Neuronal stem cell (in vitro differentiated cells): ENCODE data around the gene P3H4.
A peak's percentile ranks its signal among the peaks of the same experiment; 100 is the strongest.

Experiments used
- DNase-seq: peaks from one replicate; pipeline ENCODE4 v3.0.0-alpha.2; 2013; ENCODE audit warnings: low spot score
- H2AFZ ChIP-seq: one replicate; pipeline ENCODE4 v1.6.1; 2013; ENCODE audit warnings: mild to moderate bottlenecking, low read length, inconsistent platforms
- H2AK5ac ChIP-seq: 2 replicates; pipeline ENCODE4 v1.6.1; 2013; ENCODE audit warnings: low read depth, mild to moderate bottlenecking, inconsistent platforms, low read length, moderate library complexity, mixed read lengths
- H2BK120ac ChIP-seq: 2 replicates; pipeline ENCODE4 v1.6.1; 2013; ENCODE audit warnings: low read depth, mild to moderate bottlenecking, inconsistent platforms, low read length, moderate library complexity, mixed read lengths
- H2BK12ac ChIP-seq: one replicate; pipeline ENCODE4 v1.6.1; 2013; ENCODE audit warnings: low read length, inconsistent platforms
- H2BK15ac ChIP-seq: 2 replicates; pipeline ENCODE4 v1.6.1; 2013; ENCODE audit warnings: mild to moderate bottlenecking, low read length, inconsistent platforms, mixed read lengths
- H2BK5ac ChIP-seq: one replicate; pipeline ENCODE4 v1.6.1; 2013; ENCODE audit warnings: inconsistent platforms, mild to moderate bottlenecking, low read length, moderate library complexity
- H3K14ac ChIP-seq: one replicate; pipeline ENCODE4 v1.6.1; 2013; ENCODE audit warnings: low read length, inconsistent platforms
- H3K18ac ChIP-seq: 2 replicates; pipeline ENCODE4 v1.6.1; 2013; ENCODE audit warnings: low read length, inconsistent platforms
- H3K23ac ChIP-seq: 2 replicates; pipeline ENCODE4 v1.6.1; 2013; ENCODE audit warnings: low read depth, mild to moderate bottlenecking, mixed read lengths, low read length, inconsistent platforms; ENCODE audit not compliant: poor library complexity
- H3K27ac ChIP-seq: replicated peaks from 3 replicates; pipeline ENCODE4 v1.5.1; 2013; ENCODE audit warnings: low read length, inconsistent platforms
- H3K27me3 ChIP-seq, 3 experiments: 2 replicates each; pipeline ENCODE4 v1.6.1; 2013; ENCODE audit warnings: low read length in 3 of 3, mild to moderate bottlenecking in 2 of 3, inconsistent platforms in 1 of 3, low read depth in 1 of 3, mixed read lengths in 1 of 3, moderate library complexity in 1 of 3; ENCODE audit not compliant: control insufficient read depth in 3 of 3, insufficient read depth in 3 of 3
- H3K36me3 ChIP-seq, 2 donors: replicated peaks in 1 of 2; 2 replicates each; pipeline ENCODE4 v1.6.1; 2013; ENCODE audit warnings: low read length in 2 of 2; ENCODE audit not compliant: control insufficient read depth in 2 of 2, insufficient read depth in 2 of 2
- H3K4ac ChIP-seq: 2 replicates; pipeline ENCODE4 v1.6.1; 2013; ENCODE audit warnings: inconsistent platforms, mild to moderate bottlenecking, low read length, moderate library complexity
- H3K4me1 ChIP-seq, 2 donors: 1 replicate in 1 of 2; 2 replicates in 1 of 2; pipeline ENCODE4 v1.6.1; 2013; ENCODE audit warnings: low read length in 2 of 2, low read depth in 1 of 2; ENCODE audit not compliant: control insufficient read depth in 2 of 2, insufficient read depth in 1 of 2
- H3K4me2 ChIP-seq: one replicate; pipeline ENCODE4 v1.6.1; 2013; ENCODE audit warnings: mild to moderate bottlenecking, low read length, inconsistent platforms; ENCODE audit not compliant: insufficient read depth, poor library complexity, severe bottlenecking
- H3K4me3 ChIP-seq, 2 donors: 2 replicates each; pipeline ENCODE4 v1.5.1; 2013; ENCODE audit warnings: low read length in 2 of 2, mild to moderate bottlenecking in 2 of 2, inconsistent platforms in 1 of 2, moderate library complexity in 1 of 2
- H3K79me1 ChIP-seq: one replicate; pipeline ENCODE4 v1.6.1; 2013; ENCODE audit warnings: low read depth, mild to moderate bottlenecking, inconsistent platforms, low read length, moderate library complexity
- H3K9ac ChIP-seq: one replicate; pipeline ENCODE4 v1.6.1; 2013; ENCODE audit warnings: mild to moderate bottlenecking, low read depth, low read length, inconsistent platforms; ENCODE audit not compliant: poor library complexity
- H3K9me3 ChIP-seq, 2 donors: replicated peaks in 1 of 2; 2 replicates each; pipeline versions ENCODE3 to v1.6.1; 2013; ENCODE audit warnings: low read length in 2 of 2, mild to moderate bottlenecking in 2 of 2, inconsistent platforms in 1 of 2, low read depth in 1 of 2, mixed read lengths in 1 of 2, moderate library complexity in 1 of 2; ENCODE audit not compliant: control insufficient read depth in 2 of 2, insufficient read depth in 1 of 2
- H4K8ac ChIP-seq: one replicate; pipeline ENCODE4 v1.6.1; 2013; ENCODE audit warnings: low read depth, mild to moderate bottlenecking, inconsistent platforms, low read length, moderate library complexity
- H4K91ac ChIP-seq: one replicate; pipeline ENCODE4 v1.6.1; 2013; ENCODE audit warnings: low read length, low read depth, mild to moderate bottlenecking, inconsistent platforms; ENCODE audit not compliant: poor library complexity
- WGBS, 2 donors: extraction: QIAGEN DNeasy Blood & Tissue Kit; methylation state at CpG; one replicate each; pipeline ENCODE4 v1.1.7; 2013; ENCODE audit warnings: missing lambda C conversion rate in 2 of 2, mixed read lengths in 1 of 2; ENCODE audit not compliant: insufficient read length in 2 of 2, insufficient replicate concordance in 1 of 2; ENCODE audit errors: extremely low coverage in 2 of 2; 5-methylcytosine and 5-hydroxymethylcytosine counted together

The P3H4 gene

DNA sequence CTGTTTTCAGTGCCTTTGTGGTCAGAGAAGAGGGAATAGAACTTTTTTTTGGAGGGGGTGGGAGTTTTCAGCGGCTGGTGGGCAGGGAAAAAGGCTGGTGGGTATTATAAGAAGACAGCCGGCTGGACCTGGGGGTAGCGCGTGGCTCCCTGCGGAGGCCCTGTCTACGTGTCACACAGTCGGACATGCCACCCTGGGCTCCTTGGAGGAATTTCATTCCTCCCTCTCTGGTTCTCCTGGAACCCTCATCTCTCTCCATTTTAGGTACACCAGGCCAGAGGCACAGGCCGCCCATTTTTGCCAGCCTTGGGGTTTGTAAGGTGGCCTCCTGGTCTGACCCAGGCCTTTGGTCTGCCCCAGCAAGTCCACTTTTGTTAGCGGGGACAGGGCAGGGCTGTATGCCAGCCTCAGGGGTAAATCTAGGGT is 2.0 kb upstream of the P3H4 start:
- no peak for DNase-seq
- Histone ChIP-seq H4K8ac (no peak overlapping the region), H2BK120ac (no peak overlapping the region), H3K4me3 (peak overlapping the region; percentile 59 to 90), H2AK5ac (peak overlapping the region; percentile 76), H3K27ac (peak overlapping the region; percentile 89), H3K79me1 (peaks cover 23% of the 10 kb centered on the region), H3K9ac (peak overlapping the region; percentile 81), H4K91ac (no peak overlapping the region), H3K36me3 (peaks cover 19 to 41% of the 10 kb centered on the region in 2 donors), H2BK15ac (peak overlapping the region; percentile 8), H3K18ac (no peak overlapping the region), H3K4me2 (peak overlapping the region; percentile 99), H3K4ac (no peak overlapping the region), H3K9me3 (peaks cover 4 to 6% of the 10 kb centered on the region in 2 donors), H2AFZ (peak overlapping the region; percentile 88), H2BK5ac (peak overlapping the region; percentile 76), H3K4me1 (peaks cover 12 to 18% of the 10 kb centered on the region in 2 donors), H2BK12ac (no peak overlapping the region), H3K14ac (no peak overlapping the region), H3K27me3 (peaks cover 0 to 2% (median 0%) of the 10 kb centered on the region in 3 experiments), H3K23ac (no peak overlapping the region)
- WGBS, 2 donors = no CpG with 5 or more reads among the region's 9 CpGs

- peaks cover 4% of the 10 kb centered on the region in 2 donors for H3K9me3 ChIP-seq
- peak overlapping the region; percentile 90 for H3K9ac ChIP-seq
- no peak overlapping the region for H3K14ac ChIP-seq
- H4K91ac ChIP-seq = no peak overlapping the region
- peak overlapping the region; percentile 97 for H3K18ac ChIP-seq
- no CpG with 5 or more reads among the region's 12 CpGs for WGBS, 2 donors
- H2BK15ac ChIP-seq = no peak overlapping the region
- H3K4me1 ChIP-seq = peaks cover 12 to 16% of the 10 kb centered on the region in 2 donors
- H2BK12ac ChIP-seq = no peak overlapping the region
- H3K4me3 ChIP-seq = peak overlapping the region; percentile 59 to 90
- peak overlapping the region; percentile 76 for H2AK5ac ChIP-seq
- H3K23ac ChIP-seq = no peak overlapping the region
- H3K4me2 ChIP-seq = peak overlapping the region; percentile 99
- H2BK120ac ChIP-seq = no peak overlapping the region
- DNase-seq = no peak
- peak overlapping the region; percentile 89 for H3K27ac ChIP-seq
- H3K36me3 ChIP-seq = peaks cover 17 to 41% of the 10 kb centered on the region in 2 donors
- no peak overlapping the region for H3K4ac ChIP-seq
- H3K27me3 ChIP-seq = peaks cover 0 to 2% (median 0%) of the 10 kb centered on the region in 3 experiments
- H4K8ac ChIP-seq = no peak overlapping the region
- peak overlapping the region; percentile 76 for H2BK5ac ChIP-seq
- H3K79me1 ChIP-seq = peaks cover 23% of the 10 kb centered on the region
- peak overlapping the region; percentile 88 for H2AFZ ChIP-seq
Measured at GRCh38 chr17:41813152-41813680, 1.5 kb upstream of the P3H4 start.

GRCh38 chr17:41812381-41813151 is 817 bp upstream of the P3H4 start, which contains the start of gene FKBP10:
Gene FKBP10, plus strand, starts transcription at chr17:41813004. Its CDS starts 31 bp downstream, at chr17:41813035.
- H3K4ac ChIP-seq = peak within 1 kb of the TSS; percentile 2
- H4K8ac ChIP-seq = peak within 1 kb of the TSS; percentile 3
- H3K4me1 ChIP-seq = peaks cover 12 to 16% of the 10 kb centered on the region in 2 donors
- peak within 1 kb of the TSS; percentile 100 for H3K18ac ChIP-seq
- H2AFZ ChIP-seq = peak within 1 kb of the TSS; percentile 88
- peak within 1 kb of the TSS; percentile 76 for H2AK5ac ChIP-seq
- H3K9ac ChIP-seq = peak within 1 kb of the TSS; percentile 90
- H3K23ac ChIP-seq = peak within 1 kb of the TSS; percentile 96
- peak within 1 kb of the TSS; percentile 99 for H3K4me2 ChIP-seq
- H3K79me1 ChIP-seq = peaks cover 23% of the 10 kb centered on the region
- no CpG with 5 or more reads among the region's 35 CpGs for WGBS, 2 donors
- H3K14ac ChIP-seq = peak within 1 kb of the TSS; percentile 90
- peak within 1 kb of the TSS; percentile 89 for H3K27ac ChIP-seq
- DNase-seq = peak; percentile 96
- H3K9me3 ChIP-seq = peaks cover 3 to 4% of the 10 kb centered on the region in 2 donors
- H3K36me3 ChIP-seq = peaks cover 14 to 39% of the 10 kb centered on the region in 2 donors
- H2BK12ac ChIP-seq = peak within 1 kb of the TSS; percentile 3
- H3K27me3 ChIP-seq = no peaks in the 10 kb centered on the region
- peak within 1 kb of the TSS; percentile 87 for H2BK15ac ChIP-seq
- H2BK120ac ChIP-seq = peak within 1 kb of the TSS; percentile 84
- H2BK5ac ChIP-seq = peak within 1 kb of the TSS; percentile 99
- H3K4me3 ChIP-seq = peak within 1 kb of the TSS; percentile 59 to 90
- H4K91ac ChIP-seq = peak within 1 kb of the TSS; percentile 93
